Ovary (tissue), 3 donors: Measurements from ENCODE around the gene DIP2C.

Source experiments
- CTCF ChIP-seq, 3 donors: fragments of 450-650 bp in 2 of 3; fragments of 200-600 bp in 1 of 3; IDR thresholded peaks; one replicate each; pipeline versions ENCODE4 v1.5.1 to v1.8.0; 2016 to 2022; ENCODE audit warnings: antibody characterized with exemption in 3 of 3, mild to moderate bottlenecking in 1 of 3
- EP300 ChIP-seq: sonication (generic); formaldehyde crosslinking; IDR thresholded peaks from one replicate; pipeline ENCODE4 v1.6.1; 2017; ENCODE audit warnings: antibody characterized with exemption
- POLR2A ChIP-seq: fragments of 450-650 bp; IDR thresholded peaks from one replicate; pipeline ENCODE4 v1.6.1; 2017; ENCODE audit warnings: antibody characterized with exemption, mild to moderate bottlenecking, moderate library complexity
- donor health status: DM: no; HTN: no; CAD: no.

DNA sequence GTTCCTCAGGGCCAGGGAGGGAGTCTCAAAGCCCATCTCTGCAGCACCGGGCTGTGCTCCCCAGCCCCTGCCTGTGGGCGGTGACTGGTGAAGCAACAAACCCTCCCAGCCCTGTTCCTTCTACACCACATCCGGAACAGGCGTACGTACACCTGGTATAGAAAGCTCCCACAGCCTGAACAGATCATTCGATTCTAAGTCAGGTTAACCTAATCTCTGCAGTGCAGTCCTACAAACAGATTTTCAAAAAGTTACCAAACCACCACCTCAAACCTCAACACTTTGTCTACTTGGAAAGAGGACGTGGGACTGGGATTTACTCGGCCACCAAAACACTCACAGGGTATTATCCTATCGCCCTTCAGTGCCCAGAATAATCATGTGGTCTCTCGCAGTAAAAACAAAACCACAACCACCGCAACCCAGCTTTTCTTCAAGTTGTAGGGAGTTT lies 238.4 kb downstream of the DIP2C start:
- TF ChIP-seq POLR2A, result no peak
- no peak for TF ChIP-seq CTCF (IDR thresholded peaks at IDR 0.05)
- no peak for TF ChIP-seq EP300
